Effector memory CD4-positive, alpha-beta T cell (primary cell): ENCODE data around the gene COTL1.

Experiments
- DNase-seq, 3 donors: peaks; one replicate each; pipeline ENCODE4 v3.0.0-alpha.2; 2020
- H3K27ac ChIP-seq: 2 replicates; pipeline ENCODE4 v1.7.0; 2013; ENCODE audit warnings: mild to moderate bottlenecking, low read length, moderate library complexity; ENCODE audit not compliant: insufficient read depth, poor library complexity, severe bottlenecking
- H3K27me3 ChIP-seq: replicated peaks from 2 replicates; pipeline ENCODE4 v1.7.0; 2013; ENCODE audit warnings: mild to moderate bottlenecking, low read length; ENCODE audit not compliant: insufficient read depth, control insufficient read depth, poor library complexity, severe bottlenecking
- H3K36me3 ChIP-seq: 2 replicates; pipeline ENCODE4 v1.7.0; 2013; ENCODE audit warnings: mild to moderate bottlenecking, low read length, moderate library complexity; ENCODE audit not compliant: control insufficient read depth, insufficient read depth
- H3K4me1 ChIP-seq: 2 replicates; pipeline ENCODE4 v1.7.0; 2013; ENCODE audit warnings: low read length, mild to moderate bottlenecking; ENCODE audit not compliant: control insufficient read depth, insufficient read depth, poor library complexity, severe bottlenecking
- H3K4me3 ChIP-seq: 2 replicates; pipeline ENCODE4 v1.7.0; 2013; ENCODE audit warnings: low read length, low read depth, mild to moderate bottlenecking; ENCODE audit not compliant: insufficient read depth, poor library complexity, severe bottlenecking
- H3K9me3 ChIP-seq: 2 replicates; pipeline ENCODE4 v1.7.0; 2013; ENCODE audit warnings: mild to moderate bottlenecking, low read length, moderate library complexity; ENCODE audit not compliant: control insufficient read depth
- total RNA-seq, 3 donors: gene quantifications; one replicate each; lab custom pipeline; 2026; lab: John Stamatoyannopoulos, UW

The COTL1 gene
- 128 to 292 (median 207) reads per million in 3 donors for total RNA-seq

- Histone ChIP-seq H3K27ac (peak within 1 kb of the TSS; percentile 68), H3K36me3 (peaks cover 8% of the 10 kb centered on the region), H3K4me3 (peak within 1 kb of the TSS; percentile 91), H3K4me1 (peaks cover 31% of the 10 kb centered on the region), H3K27me3 (no peaks in the 10 kb centered on the region), H3K9me3 (no peaks in the 10 kb centered on the region)
- DNase-seq, result peak; percentile 85 to 91 (median 87)
Observed at GRCh38 chr16:84617791-84618580, at the start of gene COTL1. Gene COTL1, minus strand, starts transcription at chr16:84618078. Its CDS starts 164 bp downstream, at chr16:84617914.

GRCh38 chr16:84665843-84666242 lies 48.0 kb upstream of the COTL1 start:
- DNase-seq, result no peak
- Histone ChIP-seq H3K27ac (no peak overlapping the region), H3K36me3 (peaks cover 51% of the 10 kb centered on the region), H3K27me3 (no peaks in the 10 kb centered on the region), H3K9me3 (no peaks in the 10 kb centered on the region), H3K4me1 (no peaks in the 10 kb centered on the region), H3K4me3 (no peak overlapping the region)

- Histone ChIP-seq H3K27ac (no peak overlapping the region), H3K36me3 (peaks cover 56% of the 10 kb centered on the region), H3K9me3 (no peaks in the 10 kb centered on the region), H3K4me3 (no peak overlapping the region), H3K27me3 (no peaks in the 10 kb centered on the region), H3K4me1 (no peaks in the 10 kb centered on the region)
- no peak for DNase-seq
Observed at GRCh38 chr16:84665359-84665758, 47.5 kb upstream of the COTL1 start.

- Histone ChIP-seq H3K4me3 (no peak overlapping the region), H3K4me1 (no peaks in the 10 kb centered on the region), H3K27ac (no peak overlapping the region), H3K9me3 (no peaks in the 10 kb centered on the region), H3K27me3 (no peaks in the 10 kb centered on the region), H3K36me3 (peaks cover 74% of the 10 kb centered on the region)
- DNase-seq, result no peak
Observed at GRCh38 chr16:84663433-84664101, 45.7 kb upstream of the COTL1 start.

GRCh38 chr16:84662471-84662870 lies 44.6 kb upstream of the COTL1 start:
- Histone ChIP-seq H3K9me3 (no peaks in the 10 kb centered on the region), H3K36me3 (peaks cover 84% of the 10 kb centered on the region), H3K27me3 (no peaks in the 10 kb centered on the region), H3K27ac (no peak overlapping the region), H3K4me3 (no peak overlapping the region), H3K4me1 (no peaks in the 10 kb centered on the region)
- no peak for DNase-seq

- H3K36me3 ChIP-seq, result peaks cover 93% of the 10 kb centered on the region
- peaks cover 6% of the 10 kb centered on the region for H3K4me1 ChIP-seq
- no peak for DNase-seq
- no peaks in the 10 kb centered on the region for H3K27me3 ChIP-seq
- H3K4me3 ChIP-seq, result no peak overlapping the region
- no peak overlapping the region for H3K27ac ChIP-seq
- no peaks in the 10 kb centered on the region for H3K9me3 ChIP-seq
Observed at GRCh38 chr16:84661418-84662060, 43.7 kb upstream of the COTL1 start.

GRCh38 chr16:84660973-84661372 lies 43.1 kb upstream of the COTL1 start:
- Histone ChIP-seq H3K4me3 (no peak overlapping the region), H3K27ac (no peak overlapping the region), H3K9me3 (no peaks in the 10 kb centered on the region), H3K36me3 (peaks cover 91% of the 10 kb centered on the region), H3K4me1 (peaks cover 9% of the 10 kb centered on the region), H3K27me3 (no peaks in the 10 kb centered on the region)
- DNase-seq, result no peak

- Histone ChIP-seq H3K4me1 (peaks cover 10% of the 10 kb centered on the region), H3K4me3 (no peak overlapping the region), H3K36me3 (peaks cover 85% of the 10 kb centered on the region), H3K27me3 (no peaks in the 10 kb centered on the region), H3K9me3 (no peaks in the 10 kb centered on the region), H3K27ac (no peak overlapping the region)
- no peak for DNase-seq
Observed at GRCh38 chr16:84659656-84660300, 41.9 kb upstream of the COTL1 start.

- H3K36me3 ChIP-seq, result peaks cover 74% of the 10 kb centered on the region
- no peaks in the 10 kb centered on the region for H3K27me3 ChIP-seq
- H3K9me3 ChIP-seq, result no peaks in the 10 kb centered on the region
- DNase-seq, result no peak
- H3K4me3 ChIP-seq, result no peak overlapping the region
- H3K27ac ChIP-seq, result no peak overlapping the region
- peaks cover 10% of the 10 kb centered on the region for H3K4me1 ChIP-seq
Observed at GRCh38 chr16:84658690-84659089, 40.8 kb upstream of the COTL1 start.
